Astrocyte (in vitro differentiated cells and primary cell): ENCODE measurements around the gene QTRT2. TPM values are rescaled to one million over a fixed set of nuclear protein-coding genes. Genes with fewer than 3 reads are reported as not detected.

Experiments
- DNase-seq: peaks from one replicate; pipeline ENCODE4 v3.0.0-alpha.2; 2010; ENCODE audit warnings: low read depth
- FAIRE-seq: peaks from 2 replicates; lab custom pipeline; 2011; peaks lifted over from hg19 to GRCh38; lab: Jason Lieb, UNC
- H2AFZ ChIP-seq: 2 replicates; pipeline ENCODE4 v1.6.0; 2012; ENCODE audit warnings: low read depth, low read length, inconsistent platforms
- H3K27ac ChIP-seq: 2 replicates; pipeline ENCODE4 v1.5.1; 2011; ENCODE audit warnings: low read depth, low read length, inconsistent platforms
- H3K27me3 ChIP-seq: 2 replicates; pipeline ENCODE4 v1.6.0; 2011; ENCODE audit warnings: low read length, inconsistent platforms; ENCODE audit not compliant: insufficient read depth
- H3K36me3 ChIP-seq: 2 replicates; pipeline ENCODE4 v1.5.1; 2011; ENCODE audit warnings: low read length, inconsistent platforms; ENCODE audit not compliant: insufficient read depth
- H3K4me1 ChIP-seq: 2 replicates; pipeline ENCODE4 v1.5.1; 2011; ENCODE audit warnings: low read length, inconsistent platforms; ENCODE audit not compliant: insufficient read depth
- H3K4me2 ChIP-seq: 2 replicates; pipeline ENCODE4 v1.6.0; 2012; ENCODE audit warnings: low read length, inconsistent platforms
- H3K4me3 ChIP-seq: 2 replicates; pipeline ENCODE4 v1.5.1; 2011; ENCODE audit warnings: low read depth, mild to moderate bottlenecking, low read length, inconsistent platforms; ENCODE audit not compliant: insufficient read depth
- H3K79me2 ChIP-seq: 2 replicates; pipeline ENCODE4 v1.6.0; 2012; ENCODE audit warnings: mild to moderate bottlenecking, low read length, inconsistent platforms; ENCODE audit not compliant: insufficient read depth
- H3K9ac ChIP-seq: 2 replicates; pipeline ENCODE4 v1.6.0; 2012; ENCODE audit warnings: mild to moderate bottlenecking, low read length, inconsistent platforms
- H3K9me3 ChIP-seq: 2 replicates; pipeline ENCODE4 v1.5.1; 2012; ENCODE audit warnings: low read depth, mild to moderate bottlenecking, low read length, inconsistent platforms; ENCODE audit not compliant: insufficient read depth
- H4K20me1 ChIP-seq: 2 replicates; pipeline ENCODE4 v1.6.0; 2012; ENCODE audit warnings: low read length, inconsistent platforms; ENCODE audit not compliant: insufficient read depth
- H3K27ac Mint-ChIP-seq: one replicate; pipeline ENCODE4 v1.8.0; 2021; ENCODE audit warnings: mild to moderate bottlenecking, mixed read lengths; ENCODE audit not compliant: unreplicated experiment
- H3K27me3 Mint-ChIP-seq: one replicate; pipeline ENCODE4 v1.8.0; 2021; ENCODE audit warnings: low read depth, mixed read lengths; ENCODE audit not compliant: unreplicated experiment
- H3K36me3 Mint-ChIP-seq: one replicate; pipeline ENCODE4 v1.8.0; 2021; ENCODE audit warnings: low read depth, mixed read lengths; ENCODE audit not compliant: unreplicated experiment
- H3K4me1 Mint-ChIP-seq: one replicate; pipeline ENCODE4 v1.8.0; 2021; ENCODE audit warnings: low read depth, mixed read lengths; ENCODE audit not compliant: unreplicated experiment
- H3K4me3 Mint-ChIP-seq: one replicate; pipeline ENCODE4 v1.8.0; 2021; ENCODE audit warnings: mild to moderate bottlenecking, moderate library complexity, mixed read lengths; ENCODE audit not compliant: unreplicated experiment
- H3K9me3 Mint-ChIP-seq: one replicate; pipeline ENCODE4 v1.8.0; 2021; ENCODE audit warnings: mild to moderate bottlenecking, mixed read lengths; ENCODE audit not compliant: unreplicated experiment
- EZH2 ChIP-seq: IDR thresholded peaks from 2 replicates; pipeline ENCODE4 v1.6.1; 2012; ENCODE audit warnings: mild to moderate bottlenecking, low read length, inconsistent platforms; ENCODE audit not compliant: insufficient read depth
- total RNA-seq: library from RNA; stranded (reverse); gene quantifications from 2 replicates; pipeline ENCODE4 v1.2.1, GENCODE V29; 2021
- TF ChIP-seq, protein P1 (sequence below): IDR thresholded peaks from 2 replicates; pipeline ENCODE4 v1.5.1; 2011; ENCODE audit warnings: low read depth, mild to moderate bottlenecking, inconsistent platforms, low read length, moderate library complexity; ENCODE audit not compliant: insufficient read depth

The QTRT2 gene
- total RNA-seq, 1 donor from 2014 or later, result 22.7 TPM

DNA sequence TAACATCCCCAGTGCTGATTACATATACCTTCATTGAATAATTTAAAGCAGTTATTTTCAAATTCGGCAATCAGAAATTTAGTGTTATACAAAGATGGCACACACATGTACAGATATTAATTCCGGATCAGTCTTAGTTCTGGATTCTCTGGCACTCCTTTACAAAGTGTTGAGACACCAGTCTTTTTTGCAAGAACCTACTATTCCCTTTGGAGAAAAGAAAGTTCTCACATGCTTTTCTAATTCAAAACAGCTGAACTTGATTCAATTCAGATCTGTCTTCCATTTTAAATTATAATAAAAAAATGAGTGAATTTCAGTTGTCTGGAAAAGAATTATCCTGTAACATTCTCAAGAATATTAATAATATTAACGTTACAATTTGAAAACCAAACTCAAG is 20.6 kb upstream of the QTRT2 start:
- Mint-ChIP-seq H3K36me3 (peaks cover 6% of the 10 kb centered on the region), H3K4me3 (no peak overlapping the region), H3K4me1 (no peaks in the 10 kb centered on the region), H3K9me3 (no peaks in the 10 kb centered on the region), H3K27ac (no peak overlapping the region), H3K27me3 (no peaks in the 10 kb centered on the region)
- no peak overlapping the region for H3K4me3 ChIP-seq
- TF ChIP-seq EZH2, result no peak
- TF ChIP-seq, protein P1, sequence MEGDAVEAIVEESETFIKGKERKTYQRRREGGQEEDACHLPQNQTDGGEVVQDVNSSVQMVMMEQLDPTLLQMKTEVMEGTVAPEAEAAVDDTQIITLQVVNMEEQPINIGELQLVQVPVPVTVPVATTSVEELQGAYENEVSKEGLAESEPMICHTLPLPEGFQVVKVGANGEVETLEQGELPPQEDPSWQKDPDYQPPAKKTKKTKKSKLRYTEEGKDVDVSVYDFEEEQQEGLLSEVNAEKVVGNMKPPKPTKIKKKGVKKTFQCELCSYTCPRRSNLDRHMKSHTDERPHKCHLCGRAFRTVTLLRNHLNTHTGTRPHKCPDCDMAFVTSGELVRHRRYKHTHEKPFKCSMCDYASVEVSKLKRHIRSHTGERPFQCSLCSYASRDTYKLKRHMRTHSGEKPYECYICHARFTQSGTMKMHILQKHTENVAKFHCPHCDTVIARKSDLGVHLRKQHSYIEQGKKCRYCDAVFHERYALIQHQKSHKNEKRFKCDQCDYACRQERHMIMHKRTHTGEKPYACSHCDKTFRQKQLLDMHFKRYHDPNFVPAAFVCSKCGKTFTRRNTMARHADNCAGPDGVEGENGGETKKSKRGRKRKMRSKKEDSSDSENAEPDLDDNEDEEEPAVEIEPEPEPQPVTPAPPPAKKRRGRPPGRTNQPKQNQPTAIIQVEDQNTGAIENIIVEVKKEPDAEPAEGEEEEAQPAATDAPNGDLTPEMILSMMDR, result no peak
- no peak overlapping the region for H2AFZ ChIP-seq
- no peak for DNase-seq
- H3K79me2 ChIP-seq, result no peaks in the 10 kb centered on the region
- no peaks in the 10 kb centered on the region for H3K4me1 ChIP-seq
- H3K4me2 ChIP-seq, result no peak overlapping the region
- no peaks in the 10 kb centered on the region for H3K27me3 ChIP-seq
- no peaks in the 10 kb centered on the region for H3K36me3 ChIP-seq
- no peaks in the 10 kb centered on the region for H4K20me1 ChIP-seq
- no peak overlapping the region for H3K9ac ChIP-seq
- H3K9me3 ChIP-seq, result no peaks in the 10 kb centered on the region
- no peak for FAIRE-seq
- no peak overlapping the region for H3K27ac ChIP-seq

GRCh38 chr3:114043205-114043604 is 13.3 kb upstream of the QTRT2 start:
- no peaks in the 10 kb centered on the region for H4K20me1 ChIP-seq
- Mint-ChIP-seq H3K4me1 (no peaks in the 10 kb centered on the region), H3K4me3 (no peak overlapping the region), H3K9me3 (no peaks in the 10 kb centered on the region), H3K36me3 (peaks cover 2% of the 10 kb centered on the region), H3K27me3 (no peaks in the 10 kb centered on the region), H3K27ac (no peak overlapping the region)
- FAIRE-seq, result no peak
- H3K4me2 ChIP-seq, result no peak overlapping the region
- no peak for TF ChIP-seq EZH2
- TF ChIP-seq, protein P1, result no peak
- H3K27me3 ChIP-seq, result no peaks in the 10 kb centered on the region
- H3K27ac ChIP-seq, result no peak overlapping the region
- H3K4me3 ChIP-seq, result no peak overlapping the region
- no peaks in the 10 kb centered on the region for H3K4me1 ChIP-seq
- no peaks in the 10 kb centered on the region for H3K36me3 ChIP-seq
- no peak overlapping the region for H3K9ac ChIP-seq
- no peak overlapping the region for H2AFZ ChIP-seq
- H3K79me2 ChIP-seq, result no peaks in the 10 kb centered on the region
- no peaks in the 10 kb centered on the region for H3K9me3 ChIP-seq
- DNase-seq, result no peak

DNA sequence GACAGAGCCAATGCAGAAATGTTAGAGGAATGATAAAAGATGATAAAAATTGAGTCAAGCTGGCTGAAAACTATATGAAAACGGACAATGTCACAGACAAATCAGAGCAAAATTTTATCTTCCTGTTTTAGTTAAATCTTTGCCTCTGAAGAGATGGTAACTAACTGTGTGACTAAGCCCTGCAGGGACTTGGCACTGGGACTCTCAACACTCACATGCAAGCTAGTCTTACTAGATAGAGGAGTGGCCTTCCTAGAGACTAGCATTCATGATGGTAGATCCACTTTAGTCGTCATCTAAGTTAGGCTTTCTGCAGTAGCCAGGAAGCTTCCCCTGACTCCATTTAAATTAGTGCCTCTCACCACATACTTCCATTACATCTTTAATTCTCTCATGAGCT is 4.3 kb upstream of the QTRT2 start:
- Histone ChIP-seq H3K9me3 (no peaks in the 10 kb centered on the region), H2AFZ (no peak overlapping the region), H3K4me1 (peaks cover 4% of the 10 kb centered on the region), H3K79me2 (peaks cover 6% of the 10 kb centered on the region), H3K4me3 (no peak overlapping the region), H3K27me3 (no peaks in the 10 kb centered on the region), H3K36me3 (no peaks in the 10 kb centered on the region), H3K27ac (no peak overlapping the region), H3K4me2 (no peak overlapping the region), H4K20me1 (no peaks in the 10 kb centered on the region), H3K9ac (no peak overlapping the region)
- DNase-seq, result no peak
- no peak overlapping the region for H3K4me3 Mint-ChIP-seq
- H3K4me1 Mint-ChIP-seq, result peaks cover 5% of the 10 kb centered on the region
- TF ChIP-seq, protein P1, result no peak
- no peak for TF ChIP-seq EZH2
- no peaks in the 10 kb centered on the region for H3K9me3 Mint-ChIP-seq
- H3K36me3 Mint-ChIP-seq, result peaks cover 3% of the 10 kb centered on the region
- H3K27me3 Mint-ChIP-seq, result no peaks in the 10 kb centered on the region
- no peak for FAIRE-seq
- no peak overlapping the region for H3K27ac Mint-ChIP-seq
